B cell (primary cell): Measurements from ENCODE around the gene AHNAK.

Source experiments
- CTCF ChIP-seq: fragments of 200-600 bp; IDR thresholded peaks from one replicate; pipeline ENCODE4 v1.8.0; 2022; ENCODE audit warnings: antibody characterized with exemption, mild to moderate bottlenecking
- EZH2 ChIP-seq: IDR thresholded peaks from 2 replicates; pipeline ENCODE4 v1.6.1; 2012; ENCODE audit warnings: borderline replicate concordance, low read depth, mild to moderate bottlenecking, moderate library complexity, low read length; ENCODE audit not compliant: insufficient read depth, poor library complexity, severe bottlenecking

GRCh38 chr11:62458212-62459002 is 88.2 kb downstream of the AHNAK start:
- TF ChIP-seq EZH2 (no peak), CTCF (no peak)
